HFF-Myc (cell line): ENCODE measurements around the gene NUDT22.

ENCODE experiments used
- DNase-seq: peaks from one replicate; pipeline ENCODE4 v3.0.0-alpha.2; 2011; ENCODE audit warnings: low read depth; ENCODE audit errors: extremely low read depth
- H3K4me3 ChIP-seq: replicated peaks from 2 replicates; pipeline ENCODE4 v1.5.1; 2011; ENCODE audit warnings: low read depth, mild to moderate bottlenecking, control low read depth, low read length
- CTCF ChIP-seq: IDR thresholded peaks from 2 replicates; pipeline ENCODE4 v1.5.1; 2012; ENCODE audit warnings: mild to moderate bottlenecking, low read depth, low read length, control low read depth; ENCODE audit errors: missing control alignments

Gene NUDT22

GRCh38 chr11:64196626-64197025, 29.4 kb upstream of the NUDT22 start:
- TF ChIP-seq CTCF, result no peak
- H3K4me3 ChIP-seq, result no peak overlapping the region
- no peak for DNase-seq

GRCh38 chr11:64198511-64198910, 27.6 kb upstream of the NUDT22 start:
- no peak for TF ChIP-seq CTCF
- DNase-seq, result no peak
- no peak overlapping the region for H3K4me3 ChIP-seq

GRCh38 chr11:64201543-64201942, 24.5 kb upstream of the NUDT22 start:
- DNase-seq, result no peak
- no peak for TF ChIP-seq CTCF
- H3K4me3 ChIP-seq, result no peak overlapping the region

GRCh38 chr11:64202992-64203391, 23.1 kb upstream of the NUDT22 start:
- no peak for DNase-seq
- H3K4me3 ChIP-seq, result no peak overlapping the region
- TF ChIP-seq CTCF, result no peak

- no peak for TF ChIP-seq CTCF
- no peak overlapping the region for H3K4me3 ChIP-seq
- no peak for DNase-seq
Measured at GRCh38 chr11:64203421-64204079, 22.5 kb upstream of the NUDT22 start.

- TF ChIP-seq CTCF, result no peak
- DNase-seq, result no peak
Measured at GRCh38 chr11:64204080-64204440, 22.0 kb upstream of the NUDT22 start.

GRCh38 chr11:64204464-64204989, 21.5 kb upstream of the NUDT22 start:
- peak; percentile 96 for DNase-seq
- H3K4me3 ChIP-seq, result no peak overlapping the region
- peak; percentile 78 for TF ChIP-seq CTCF

More at GRCh38 chr11:64204080-64204440, 22.0 kb upstream of the NUDT22 start:
- no peak overlapping the region for H3K4me3 ChIP-seq
